Fibroblast of skin of right quadriceps (primary cell): Measurements from ENCODE around the gene TSPEAR.

Experiments used
- DNase-seq: peaks from one replicate; pipeline ENCODE4 v3.0.0-alpha.2; 2013

TSPEAR gene

DNA sequence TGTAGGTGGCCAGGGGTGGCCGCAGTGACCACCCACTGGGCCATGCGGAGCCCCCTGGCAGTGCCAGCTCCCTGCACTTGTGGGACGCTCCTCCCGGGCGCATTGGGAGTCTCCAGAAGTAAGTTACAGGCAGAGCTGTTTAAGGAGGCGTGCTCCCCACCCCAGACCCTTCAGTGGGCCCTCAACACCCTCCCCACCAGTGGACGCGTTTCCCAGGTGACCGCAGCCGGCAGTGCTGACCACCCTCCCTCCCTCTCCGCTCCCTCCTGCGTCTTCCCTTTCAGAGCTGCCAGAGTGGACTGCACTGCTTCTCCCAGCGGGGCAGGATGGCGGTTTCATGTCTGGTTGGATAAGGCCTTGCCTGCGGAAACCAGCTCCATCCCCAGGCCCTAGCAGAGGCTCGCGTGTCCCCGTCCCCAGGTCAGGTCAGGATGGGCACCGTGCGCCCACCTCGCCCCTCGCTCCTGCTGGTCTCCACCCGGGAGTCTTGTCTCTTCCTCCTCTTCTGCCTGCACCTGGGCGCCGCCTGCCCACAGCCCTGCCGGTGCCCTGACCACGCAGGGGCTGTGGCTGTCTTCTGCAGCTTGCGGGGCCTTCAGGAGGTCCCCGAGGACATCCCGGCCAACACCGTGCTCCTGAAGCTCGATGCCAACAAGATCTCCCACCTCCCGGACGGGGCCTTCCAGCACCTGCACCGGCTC is 255.0 kb downstream of the TSPEAR start:
- no peak for DNase-seq

DNA sequence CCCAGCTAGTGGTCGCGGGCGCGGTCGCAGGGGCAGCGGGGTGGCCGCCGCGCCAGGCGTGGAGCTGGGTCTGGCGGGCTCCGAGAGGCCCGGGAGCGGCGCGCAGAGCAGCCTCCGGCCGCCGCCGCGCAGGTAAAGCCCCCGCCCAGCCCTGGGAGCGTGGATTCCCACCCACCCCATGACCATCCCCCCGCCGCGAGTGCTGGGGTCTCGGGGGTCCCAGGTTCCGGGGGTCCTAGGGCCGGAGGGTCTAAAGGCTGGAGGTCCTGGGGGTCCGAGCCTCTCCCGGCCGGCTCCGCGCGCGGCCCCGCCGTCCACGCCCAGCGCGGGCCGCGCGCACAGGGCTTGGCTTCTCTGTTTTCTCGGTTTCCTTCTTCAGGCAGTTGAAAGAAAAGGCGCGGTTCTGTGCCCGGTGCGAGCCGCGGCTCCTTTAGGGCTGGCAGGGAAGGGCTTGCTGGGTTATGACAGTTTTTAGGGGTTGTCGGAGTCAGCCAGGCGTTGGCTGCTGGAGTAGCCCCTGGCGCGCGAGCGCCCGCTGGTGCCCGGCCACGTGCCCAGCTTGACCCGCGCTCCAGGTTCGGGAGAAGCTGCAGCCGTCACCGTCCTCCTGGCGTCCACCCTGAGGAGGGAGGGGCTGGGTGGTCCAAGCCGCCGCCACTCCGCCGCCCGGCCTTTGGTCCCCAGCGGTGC is 255.7 kb downstream of the TSPEAR start:
- peak; percentile 9 for DNase-seq

DNA sequence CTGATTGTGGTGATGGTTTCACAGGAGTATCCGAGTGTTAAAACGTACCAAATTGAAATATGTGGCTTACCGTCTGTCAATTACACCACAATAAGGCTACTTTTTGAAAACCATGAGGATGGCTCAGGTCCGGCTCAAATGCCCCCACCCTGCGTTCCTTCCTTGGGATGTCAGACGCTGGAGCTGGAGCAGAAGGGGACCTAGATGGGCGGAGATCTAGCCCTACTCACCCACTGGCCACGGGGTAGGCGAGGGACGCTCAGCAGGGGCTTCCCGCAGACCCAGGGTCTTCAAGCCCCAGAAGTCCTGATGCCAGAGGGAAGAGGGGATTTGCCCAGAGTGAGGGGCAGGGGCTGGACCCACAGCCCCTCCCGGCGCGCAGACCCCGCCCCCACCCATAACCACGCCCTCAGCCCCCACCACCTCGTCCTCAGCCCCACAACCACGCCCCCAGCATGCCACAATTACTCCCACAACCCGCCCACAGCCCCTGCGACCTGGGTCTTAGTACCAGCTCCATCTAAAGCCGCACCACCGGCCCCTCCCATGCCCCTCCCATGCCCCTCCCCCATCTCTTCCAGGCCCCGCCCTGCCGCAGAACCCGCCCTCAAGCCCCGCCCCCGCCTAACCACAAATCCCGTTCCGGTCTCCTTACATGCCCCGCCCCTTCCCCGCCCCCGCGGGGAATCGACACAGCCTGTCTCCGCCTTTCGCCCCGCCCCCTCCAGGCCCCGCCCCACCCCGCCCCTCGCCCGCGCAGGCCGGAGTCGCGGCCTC is 256.4 kb downstream of the TSPEAR start, which contains the start of gene LRRC3:
LRRC3 (plus strand) TSS at position 764 of the 777 bp plus-strand sequence. CDS start 1,135 bp downstream, outside the sequence.
- DNase-seq: peak; percentile 83

DNA sequence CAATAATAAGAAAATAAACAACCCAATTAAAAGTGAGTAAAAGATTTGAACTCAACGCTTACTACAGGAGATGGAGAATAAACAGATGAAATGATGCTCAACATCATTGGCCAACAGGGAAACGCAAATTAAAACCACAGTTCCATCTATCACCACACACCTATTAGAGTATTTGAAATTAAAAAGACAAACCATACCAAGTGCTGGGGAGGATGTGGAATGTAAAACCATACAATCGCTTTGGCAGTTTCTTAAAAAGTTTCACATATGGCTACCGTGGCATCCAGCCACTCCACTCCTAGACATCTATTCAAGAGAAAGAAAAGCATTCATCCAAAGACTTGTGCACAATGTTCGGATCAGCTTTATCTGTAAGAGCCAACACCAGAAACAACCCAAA is 257.3 kb downstream of the TSPEAR start:
- DNase-seq: no peak

DNA sequence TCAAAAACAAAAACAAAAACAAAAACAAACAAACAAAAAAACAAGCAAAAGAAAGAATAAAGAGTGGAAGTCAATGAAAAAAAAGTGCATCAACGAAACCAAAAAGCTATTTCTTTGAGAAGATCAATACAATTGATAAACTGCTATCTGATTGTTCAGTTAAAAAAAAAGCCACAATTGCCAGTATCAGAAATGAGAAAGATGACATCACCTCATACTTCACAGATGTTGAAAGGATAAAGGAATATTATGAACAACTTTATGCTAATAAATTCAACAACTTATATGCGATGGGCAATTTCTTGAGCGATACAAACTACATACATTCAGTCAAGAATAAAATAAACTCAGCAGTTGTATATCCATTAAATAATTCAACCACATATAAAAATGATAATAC is 258.3 kb downstream of the TSPEAR start:
- no peak for DNase-seq

DNA sequence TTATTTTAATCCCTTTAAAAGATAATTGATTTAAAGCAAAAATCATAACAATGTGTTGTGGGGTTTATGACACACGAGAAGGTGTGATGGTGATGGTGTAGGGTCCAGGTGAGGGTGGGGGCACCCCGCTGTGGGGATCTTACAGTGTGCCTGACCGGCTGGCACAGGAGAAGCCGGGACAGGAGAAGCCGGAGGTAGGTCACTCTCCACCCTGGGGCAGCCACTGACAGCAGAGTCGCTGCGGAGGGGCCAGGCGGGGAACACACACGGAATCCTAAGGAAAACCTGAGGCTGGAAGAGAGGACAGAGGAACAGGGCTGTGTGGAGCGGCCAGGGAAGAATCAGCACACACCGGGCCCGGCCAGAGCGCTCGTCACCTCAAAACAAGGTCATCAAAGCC is 260.4 kb downstream of the TSPEAR start:
- no peak for DNase-seq

DNA sequence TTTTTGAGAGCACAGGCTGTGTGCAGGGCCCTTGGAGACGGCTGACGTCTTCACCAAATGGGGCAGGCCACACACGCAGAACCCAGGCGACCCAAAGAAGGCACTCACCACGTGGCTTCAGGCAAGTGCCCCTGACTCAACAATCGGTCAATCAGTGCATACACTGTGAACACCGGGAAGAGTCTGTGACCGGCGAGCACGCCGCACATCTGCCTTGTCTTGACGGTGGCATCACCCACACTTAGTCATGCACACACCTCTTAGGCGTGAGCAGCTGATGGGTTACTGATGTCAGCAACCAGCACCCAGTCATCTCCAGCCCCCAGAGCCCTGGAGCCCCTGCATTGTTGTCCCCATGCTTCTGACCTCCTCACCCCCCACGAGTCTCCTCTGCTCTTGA is 261.0 kb downstream of the TSPEAR start:
- DNase-seq: no peak

DNA sequence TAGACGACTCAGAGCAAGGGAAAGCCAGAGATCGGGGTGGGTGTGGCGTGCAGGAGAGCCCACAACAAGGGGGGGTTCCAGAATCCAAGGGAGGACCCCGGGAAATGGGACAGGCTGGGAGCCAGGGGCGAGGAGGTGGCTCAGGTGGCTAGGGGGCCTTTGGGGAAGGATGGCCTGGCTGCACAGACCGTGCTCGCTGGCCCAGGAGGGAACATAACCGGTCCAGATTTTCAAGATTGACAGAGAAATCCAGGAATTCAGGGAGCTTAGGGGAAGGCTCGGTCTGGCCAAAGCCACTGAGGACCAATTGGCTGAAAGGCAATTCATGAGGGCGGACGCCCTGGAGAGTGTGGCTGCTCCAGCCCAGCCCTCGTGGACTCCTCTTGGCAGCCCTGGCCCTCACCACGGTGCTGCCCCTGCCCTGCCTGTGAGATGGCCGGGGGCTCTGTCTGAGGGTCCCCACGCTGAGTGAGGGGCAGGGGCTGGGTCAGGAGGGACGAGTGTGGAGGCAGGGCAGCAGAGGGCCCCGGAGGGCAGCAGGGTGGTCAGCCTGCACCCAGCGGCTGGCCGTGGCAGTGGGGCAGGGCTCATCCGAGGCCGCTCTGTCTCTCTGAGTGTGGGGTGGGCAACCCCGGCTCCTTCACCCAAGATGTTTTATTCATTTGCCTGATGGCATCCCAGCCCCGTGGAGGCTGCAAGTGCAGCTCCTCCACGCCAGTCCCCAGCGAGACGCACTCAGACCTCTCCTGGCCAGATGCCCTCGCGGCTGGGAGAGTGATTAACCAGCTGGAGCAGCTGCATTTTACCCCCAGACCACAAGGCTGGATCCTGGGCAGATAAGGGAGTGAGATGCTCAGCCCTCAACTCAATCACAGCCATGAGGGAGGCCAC is 261.7 kb downstream of the TSPEAR start:
- no peak for DNase-seq

DNA sequence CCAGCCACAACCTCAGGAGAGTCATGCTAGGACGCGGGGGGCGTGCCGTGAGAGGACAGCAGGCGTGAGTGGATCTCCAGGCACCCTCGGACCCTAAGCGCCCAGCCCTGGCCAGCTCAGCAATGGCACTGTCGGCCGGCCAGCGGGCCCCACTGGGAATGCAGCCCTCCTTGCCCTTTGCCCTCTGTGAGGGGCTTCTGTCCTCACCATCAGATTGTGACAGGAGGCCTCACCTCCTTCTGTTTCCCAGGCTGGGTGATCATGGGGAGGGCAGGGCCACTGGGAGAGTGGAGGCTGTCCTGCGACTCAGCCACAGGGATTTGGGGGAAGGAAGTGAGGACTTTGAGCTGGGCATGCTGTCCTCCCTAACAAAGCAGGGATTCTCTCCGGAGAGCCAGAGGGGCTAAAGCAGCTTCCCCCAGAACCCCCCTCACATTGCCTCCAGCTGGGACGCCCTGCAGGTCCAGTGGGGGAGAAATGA is 262.7 kb downstream of the TSPEAR start:
- DNase-seq: no peak
